Measurements from ENCODE around the gene SUGCT. TPM values are rescaled to one million over a fixed set of nuclear protein-coding genes. Genes with fewer than 3 reads are reported as not detected.

The SUGCT gene
- total and polyA plus RNA-seq, 3 donors from 2014 or later = 7.1 to 9.8 (median 8.1) TPM

DNA sequence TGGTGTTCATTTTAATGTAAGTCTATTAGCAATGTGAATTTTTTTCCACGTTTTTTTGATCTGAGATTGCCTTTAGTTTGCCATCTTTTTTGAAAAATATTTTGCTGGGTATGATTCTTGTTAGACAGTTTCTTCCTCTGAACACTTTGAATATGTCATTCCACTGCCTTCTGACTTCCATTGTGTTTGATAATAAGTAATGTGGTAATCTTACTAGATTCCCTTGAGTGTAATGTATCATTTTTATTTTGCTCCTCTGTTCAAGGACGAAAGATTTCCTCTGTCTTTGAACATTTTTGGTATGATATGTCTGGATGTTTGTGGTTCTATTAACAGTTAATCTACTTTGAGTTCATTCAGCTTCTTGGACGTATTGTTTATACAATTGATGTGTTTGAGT is 371.4 kb downstream of the SUGCT start:
- intact Hi-C loops (cut with DNase I; ENCODE audit: low total_unique reads) = no loop called here
- Histone ChIP-seq H3K36me3 (ENCODE audit: low read depth, missing control alignments) (no peaks in the 10 kb centered on the region), H3K4me1 (no peaks in the 10 kb centered on the region), H3K27ac (no peak overlapping the region), H3K27me3 (no peaks in the 10 kb centered on the region), H3K9me3 (no peaks in the 10 kb centered on the region), H3K4me3 (no peak overlapping the region)
- 71 to 73% methylated on average over 3 of the region's 3 CpGs for WGBS, 2 donors
- TF ChIP-seq POLR2A (IDR thresholded peaks at IDR 0.05) = no peak
- TF ChIP-seq CTCF (IDR thresholded peaks at IDR 0.05) = no peak
- no peak for DNase-seq

GRCh38 chr7:40507166-40507565 is 372.4 kb downstream of the SUGCT start:
- H3K36me3 ChIP-seq (ENCODE audit: low read depth, missing control alignments) = no peaks in the 10 kb centered on the region
- peak in 1 of 3 experiments; percentile 19 for TF ChIP-seq CTCF (IDR thresholded peaks at IDR 0.05)
- TF ChIP-seq POLR2A (IDR thresholded peaks at IDR 0.05) = no peak
- H3K4me3 ChIP-seq = no peak overlapping the region
- DNase-seq = no peak
- intact Hi-C loops (cut with DNase I; ENCODE audit: low total_unique reads) = no loop called here
- no peak overlapping the region for H3K27ac ChIP-seq
- no peaks in the 10 kb centered on the region for H3K9me3 ChIP-seq
- no peaks in the 10 kb centered on the region for H3K27me3 ChIP-seq
- H3K4me1 ChIP-seq = no peaks in the 10 kb centered on the region
- whole genome bisulfite sequencing, 2 donors = 77 to 87% methylated on average over 6 of the region's 6 CpGs

GRCh38 chr7:40509287-40509996 is 374.6 kb downstream of the SUGCT start:
- DNase-seq = no peak
- Histone ChIP-seq H3K36me3 (ENCODE audit: low read depth, missing control alignments) (no peaks in the 10 kb centered on the region), H3K4me1 (no peaks in the 10 kb centered on the region), H3K9me3 (no peaks in the 10 kb centered on the region), H3K27ac (no peak overlapping the region), H3K4me3 (no peak overlapping the region), H3K27me3 (no peaks in the 10 kb centered on the region)
- intact Hi-C loops (cut with DNase I; ENCODE audit: low total_unique reads) = no loop called here
- WGBS, 2 donors = 89 to 94% methylated on average over 4 of the region's 4 CpGs
- TF ChIP-seq CTCF (IDR thresholded peaks at IDR 0.05) (no peak), POLR2A (IDR thresholded peaks at IDR 0.05) (no peak)

DNA sequence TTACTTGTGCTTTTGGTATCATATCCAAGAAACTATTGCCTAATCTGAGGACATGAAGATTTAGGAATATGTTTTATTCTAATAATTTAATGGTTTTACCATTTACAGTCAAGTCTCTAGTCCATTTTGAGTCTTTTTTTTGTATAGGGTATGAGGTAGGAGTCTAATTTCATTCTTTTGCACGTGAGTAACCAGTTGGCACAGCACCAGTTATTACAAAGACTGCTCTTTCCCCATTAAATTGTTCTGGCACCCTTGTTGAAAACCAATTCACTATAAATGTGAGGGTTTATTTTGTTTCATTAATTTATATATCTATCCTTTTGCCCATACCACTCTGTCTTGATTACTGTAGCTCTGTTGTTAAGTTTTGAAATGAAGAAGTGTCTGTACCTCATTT is 381.6 kb downstream of the SUGCT start:
- H3K9me3 ChIP-seq = no peaks in the 10 kb centered on the region
- no peak for DNase-seq

More for the DNA sequence above, 381.6 kb downstream of the SUGCT start:
- intact Hi-C loops (cut with DNase I; ENCODE audit: low total_unique reads) = no loop called here
- no peak overlapping the region for H3K4me3 ChIP-seq
- no peaks in the 10 kb centered on the region for H3K27me3 ChIP-seq
- TF ChIP-seq POLR2A (IDR thresholded peaks at IDR 0.05) (no peak), CTCF (IDR thresholded peaks at IDR 0.05) (no peak)
- no peaks in the 10 kb centered on the region for H3K4me1 ChIP-seq
- H3K36me3 ChIP-seq (ENCODE audit: low read depth, missing control alignments) = no peaks in the 10 kb centered on the region
- H3K27ac ChIP-seq = no peak overlapping the region
- WGBS, 2 donors = 48 to 52% methylated on average over 1 of the region's 1 CpG
